Activated CD8-positive, alpha-beta memory T cell treated with anti-CD3 and anti-CD28 coated beads, Interleukin-2, amount 50 U/mL, for 1 hour (primary cell): Measurements from ENCODE around the gene FOXO6.

Experiments
- DNase-seq: peaks from one replicate; pipeline ENCODE4 v3.0.0-alpha.2; 2020; ENCODE audit errors: extremely low read depth

FOXO6 gene

GRCh38 chr1:41366455-41367287 lies 5.4 kb downstream of the FOXO6 start:
- DNase-seq, result no peak

GRCh38 chr1:41367288-41367642 lies 6.0 kb downstream of the FOXO6 start:
- no peak for DNase-seq

GRCh38 chr1:41368366-41368765 lies 7.1 kb downstream of the FOXO6 start:
- DNase-seq, result no peak

- no peak for DNase-seq
Observed at GRCh38 chr1:41368801-41369200, 7.6 kb downstream of the FOXO6 start.

- DNase-seq, result no peak
Observed at GRCh38 chr1:41369531-41369930, 8.3 kb downstream of the FOXO6 start.

- DNase-seq, result no peak
Observed at GRCh38 chr1:41370225-41370624, 9.0 kb downstream of the FOXO6 start.

- DNase-seq, result no peak
Observed at GRCh38 chr1:41370756-41371420, 9.7 kb downstream of the FOXO6 start.

- no peak for DNase-seq
Observed at GRCh38 chr1:41371630-41372599, 10.7 kb downstream of the FOXO6 start.

GRCh38 chr1:41372600-41372993 lies 11.4 kb downstream of the FOXO6 start:
- DNase-seq, result no peak

GRCh38 chr1:41373373-41373772 lies 12.1 kb downstream of the FOXO6 start:
- DNase-seq, result no peak

- DNase-seq, result no peak
Observed at GRCh38 chr1:41374711-41375110, 13.5 kb downstream of the FOXO6 start.

GRCh38 chr1:41377397-41377796 lies 16.2 kb downstream of the FOXO6 start:
- DNase-seq, result no peak

- DNase-seq, result no peak
Observed at GRCh38 chr1:41378222-41378621, 17.0 kb downstream of the FOXO6 start.

GRCh38 chr1:41378999-41379737 lies 17.9 kb downstream of the FOXO6 start:
- DNase-seq, result no peak

- DNase-seq, result no peak
Observed at GRCh38 chr1:41379738-41380130, 18.5 kb downstream of the FOXO6 start.

GRCh38 chr1:41380195-41380594 lies 19.0 kb downstream of the FOXO6 start:
- no peak for DNase-seq

- no peak for DNase-seq
Observed at GRCh38 chr1:41380979-41381691, 19.9 kb downstream of the FOXO6 start.

- DNase-seq, result no peak
Observed at GRCh38 chr1:41381692-41382479, 20.7 kb downstream of the FOXO6 start.

GRCh38 chr1:41382480-41383090 lies 21.4 kb downstream of the FOXO6 start:
- DNase-seq, result no peak
